SK-N-SH (cell line): Measurements from ENCODE around the gene HASPIN.

Source experiments
- CTCF ChIP-seq: fragments of 200-600 bp; sonication (generic); IDR thresholded peaks from 2 replicates; pipeline ENCODE4 v1.6.1; 2017; ENCODE audit warnings: antibody characterized with exemption, mild to moderate bottlenecking, moderate library complexity
- FOSL2 ChIP-seq: IDR thresholded peaks from 2 replicates; pipeline ENCODE4 v1.4.0; 2012; ENCODE audit warnings: low read depth, mild to moderate bottlenecking, moderate library complexity, borderline replicate concordance
- GABPA ChIP-seq: IDR thresholded peaks from 2 replicates; pipeline ENCODE4 v1.4.0; 2012; ENCODE audit warnings: low read depth, mild to moderate bottlenecking
- MXI1 ChIP-seq: IDR thresholded peaks from 2 replicates; pipeline ENCODE4 v1.6.1; 2012; ENCODE audit warnings: mild to moderate bottlenecking, low read depth, low read length, improper control_type of control experiment
- POLR2AphosphoS5 ChIP-seq: IDR thresholded peaks from 2 replicates; pipeline ENCODE4 v1.6.1; 2012; ENCODE audit warnings: low read depth, low read length
- SIN3A ChIP-seq: IDR thresholded peaks from 2 replicates; pipeline ENCODE4 v1.6.1; 2012; ENCODE audit warnings: low read depth, mild to moderate bottlenecking, low read length, moderate library complexity, borderline replicate concordance
- YY1 ChIP-seq: IDR thresholded peaks from 2 replicates; pipeline ENCODE4 v1.4.0; 2012; ENCODE audit warnings: low read depth, mild to moderate bottlenecking
- TF ChIP-seq, protein P1 (sequence below): IDR thresholded peaks from 2 replicates; pipeline ENCODE4 v1.4.0; 2012; ENCODE audit warnings: low read depth, borderline replicate concordance

GRCh38 chr17:3697103-3697476, 26.6 kb upstream of the HASPIN start:
- TF ChIP-seq CTCF (no peak), GABPA (no peak), MXI1 (no peak), YY1 (no peak), SIN3A (no peak), POLR2AphosphoS5 (no peak), FOSL2 (no peak)
- TF ChIP-seq, protein P1, sequence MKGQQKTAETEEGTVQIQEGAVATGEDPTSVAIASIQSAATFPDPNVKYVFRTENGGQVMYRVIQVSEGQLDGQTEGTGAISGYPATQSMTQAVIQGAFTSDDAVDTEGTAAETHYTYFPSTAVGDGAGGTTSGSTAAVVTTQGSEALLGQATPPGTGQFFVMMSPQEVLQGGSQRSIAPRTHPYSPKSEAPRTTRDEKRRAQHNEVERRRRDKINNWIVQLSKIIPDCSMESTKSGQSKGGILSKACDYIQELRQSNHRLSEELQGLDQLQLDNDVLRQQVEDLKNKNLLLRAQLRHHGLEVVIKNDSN, result no peak
